WTC11 (cell line): ENCODE measurements around the gene IGFBP7. TPM values are rescaled to one million over a fixed set of nuclear protein-coding genes. Genes with fewer than 3 reads are reported as not detected.

Experiments used
- AR ChIP-seq: fragments of 250-450 bp; sonication (Bioruptor Pico); IDR thresholded peaks from 2 replicates; pipeline ENCODE4 v1.9.0; 2021; ENCODE audit warnings: mild to moderate bottlenecking
- ARID4B ChIP-seq: sonication (generic); formaldehyde crosslinking; IDR thresholded peaks from 2 replicates; pipeline ENCODE4 v1.8.0; 2023; ENCODE audit warnings: missing genetic modification reagents, mild to moderate bottlenecking, borderline replicate concordance
- ATF1 ChIP-seq: sonication (generic); formaldehyde crosslinking; IDR thresholded peaks from 2 replicates; pipeline ENCODE4 v1.8.1; 2023; ENCODE audit warnings: mild to moderate bottlenecking, moderate library complexity, missing genetic modification reagents
- ATF6 ChIP-seq: sonication (generic); formaldehyde crosslinking; IDR thresholded peaks from 2 replicates; pipeline ENCODE4 v1.8.1; 2023; ENCODE audit warnings: mild to moderate bottlenecking, missing genetic modification reagents
- CBFB ChIP-seq: sonication (generic); formaldehyde crosslinking; IDR thresholded peaks from 2 replicates; pipeline ENCODE4 v1.8.1; 2022; ENCODE audit warnings: mild to moderate bottlenecking, low read depth, missing genetic modification reagents
- ERG ChIP-seq: fragments of 250-450 bp; sonication (Bioruptor Pico); IDR thresholded peaks from 2 replicates; pipeline ENCODE4 v1.8.0; 2021; ENCODE audit warnings: mild to moderate bottlenecking
- PRDM15 ChIP-seq: sonication (generic); formaldehyde crosslinking; IDR thresholded peaks from 2 replicates; pipeline ENCODE4 v1.8.0; 2022; ENCODE audit warnings: missing genetic modification reagents
- PRRX2 ChIP-seq: fragments of 250-450 bp; sonication (Bioruptor Pico); IDR thresholded peaks from 2 replicates; pipeline ENCODE4 v1.8.0; 2021; ENCODE audit warnings: mild to moderate bottlenecking
- SMAD3 ChIP-seq: sonication (generic); formaldehyde crosslinking; IDR thresholded peaks from 2 replicates; pipeline ENCODE4 v1.8.0; 2022; ENCODE audit warnings: missing genetic modification reagents, mild to moderate bottlenecking, borderline replicate concordance
- SMAD4 ChIP-seq: sonication (generic); formaldehyde crosslinking; IDR thresholded peaks from 2 replicates; pipeline ENCODE4 v1.8.0; 2022; ENCODE audit warnings: mild to moderate bottlenecking, missing genetic modification reagents
- TEAD4 ChIP-seq: sonication (generic); formaldehyde crosslinking; IDR thresholded peaks from 2 replicates; pipeline ENCODE4 v1.8.0; 2022; ENCODE audit warnings: mild to moderate bottlenecking, missing genetic modification reagents
- total RNA-seq: library from RNA; stranded (reverse); gene quantifications from 3 replicates; pipeline ENCODE4 v1.2.3, GENCODE V29; 2021

IGFBP7 gene
- total RNA-seq, 1 experiment from 2014 or later: 1.4 TPM

GRCh38 chr4:57093845-57094831 is 16.0 kb downstream of the IGFBP7 start (continued):
- TF ChIP-seq AR (CRISPR knock-in tag) (no peak), CBFB (no peak), TEAD4 (CRISPR knock-in tag) (no peak), PRRX2 (CRISPR knock-in tag) (no peak), ERG (CRISPR knock-in tag) (no peak), ATF6 (CRISPR knock-in tag) (no peak), ARID4B (no peak), SMAD4 (CRISPR knock-in tag) (no peak), SMAD3 (CRISPR knock-in tag) (no peak), ATF1 (CRISPR knock-in tag) (no peak), PRDM15 (no peak)
